Suppressor macrophage treated with lipopolysaccharide for 1 hour (primary cell): Measurements from ENCODE around the gene TAMALIN.

ENCODE experiments used
- DNase-seq, 3 donors: peaks; one replicate each; pipeline ENCODE4 v3.0.0-alpha.2; 2020 to 2022

Gene TAMALIN

DNA sequence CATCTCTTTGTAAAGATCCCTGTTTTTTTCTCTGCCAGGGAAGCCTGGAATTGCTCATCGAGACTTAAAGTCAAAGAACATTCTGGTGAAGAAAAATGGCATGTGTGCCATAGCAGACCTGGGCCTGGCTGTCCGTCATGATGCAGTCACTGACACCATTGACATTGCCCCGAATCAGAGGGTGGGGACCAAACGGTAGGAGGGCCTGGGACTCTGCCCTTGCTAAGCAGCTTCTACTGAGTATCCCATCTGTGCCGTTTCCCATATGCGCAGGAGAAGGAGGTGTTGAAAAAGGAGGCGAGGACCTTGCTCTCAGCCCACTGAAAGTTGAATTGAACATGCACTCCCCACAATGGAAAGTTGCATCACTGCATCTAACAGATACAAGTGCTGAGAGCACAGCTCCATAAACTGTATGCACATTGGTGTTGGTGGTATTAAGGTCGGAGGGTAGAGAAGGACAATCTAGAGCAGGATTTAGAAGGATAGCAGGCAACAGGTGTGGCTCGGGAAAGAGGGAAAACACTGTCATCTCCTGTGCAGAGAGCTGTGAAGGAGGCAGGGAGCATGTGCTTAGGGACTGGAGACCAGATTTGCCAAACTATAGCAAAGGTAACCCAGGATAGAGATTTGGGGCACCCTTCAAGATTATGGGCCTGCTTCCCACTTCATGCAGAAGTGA is 21.5 kb upstream of the TAMALIN start:
- no peak for DNase-seq

DNA sequence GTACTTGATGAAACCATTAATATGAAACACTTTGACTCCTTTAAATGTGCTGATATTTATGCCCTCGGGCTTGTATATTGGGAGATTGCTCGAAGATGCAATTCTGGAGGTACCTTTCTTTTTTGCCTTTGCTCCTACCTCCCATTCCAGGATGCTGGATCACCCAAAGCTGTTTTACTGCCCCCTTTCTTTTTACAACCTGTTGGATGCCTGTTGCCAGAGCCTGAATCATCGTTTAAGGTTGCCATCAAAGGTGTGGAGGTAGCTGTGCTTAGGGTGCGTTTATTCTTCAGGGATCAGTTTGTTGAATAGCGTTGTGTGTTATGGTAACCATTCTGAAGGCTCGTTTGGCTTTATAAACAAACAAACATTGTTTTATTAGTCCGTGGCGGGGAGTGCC is 19.9 kb upstream of the TAMALIN start:
- no peak for DNase-seq

DNA sequence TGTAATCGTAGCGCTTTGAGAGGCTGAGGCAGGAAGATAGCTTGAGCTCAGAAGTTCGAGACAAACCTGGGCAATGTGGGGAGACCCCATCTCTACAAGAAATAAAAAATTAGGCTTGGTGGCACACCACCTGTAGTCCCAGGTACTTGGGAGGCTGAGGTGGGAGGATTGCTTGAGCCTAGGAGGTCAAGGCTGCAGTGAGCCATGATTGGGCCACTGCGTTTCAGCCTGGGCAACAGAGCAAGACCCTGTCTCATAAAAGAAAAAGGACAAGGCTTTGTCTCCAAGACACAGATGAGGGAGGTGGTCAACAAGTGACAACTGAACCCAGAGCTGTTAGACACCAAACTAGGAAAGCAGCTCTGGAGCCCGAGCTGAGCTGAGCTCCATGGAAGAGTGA is 14.5 kb upstream of the TAMALIN start:
- DNase-seq = no peak

DNA sequence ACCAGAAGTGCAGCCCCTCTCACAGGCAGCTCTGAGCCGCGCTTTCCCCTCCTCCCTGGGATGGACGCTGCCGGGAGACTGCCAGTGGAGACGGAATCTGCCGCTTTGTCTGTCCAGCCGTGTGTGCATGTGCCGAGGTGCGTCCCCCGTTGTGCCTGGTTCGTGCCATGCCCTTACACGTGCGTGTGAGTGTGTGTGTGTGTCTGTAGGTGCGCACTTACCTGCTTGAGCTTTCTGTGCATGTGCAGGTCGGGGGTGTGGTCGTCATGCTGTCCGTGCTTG is 12.3 kb upstream of the TAMALIN start:
- DNase-seq = no peak

DNA sequence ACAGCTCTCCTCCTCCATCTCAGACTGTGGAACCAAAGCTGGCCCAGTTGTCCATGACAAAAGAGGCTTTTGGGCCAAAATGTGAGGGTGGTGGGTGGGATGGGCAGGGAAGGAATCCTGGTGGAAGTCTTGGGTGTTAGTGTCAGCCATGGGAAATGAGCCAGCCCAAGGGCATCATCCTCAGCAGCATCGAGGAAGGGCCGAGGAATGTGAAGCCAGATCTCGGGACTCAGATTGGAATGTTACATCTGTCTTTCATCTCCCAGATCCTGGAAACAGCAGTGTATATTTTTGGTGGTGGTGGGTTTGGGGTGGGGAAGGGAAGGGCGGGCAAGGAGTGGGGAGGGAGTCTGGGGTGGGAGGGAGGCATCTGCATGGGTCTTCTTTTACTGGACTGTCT is 11.8 kb upstream of the TAMALIN start:
- DNase-seq = no peak

DNA sequence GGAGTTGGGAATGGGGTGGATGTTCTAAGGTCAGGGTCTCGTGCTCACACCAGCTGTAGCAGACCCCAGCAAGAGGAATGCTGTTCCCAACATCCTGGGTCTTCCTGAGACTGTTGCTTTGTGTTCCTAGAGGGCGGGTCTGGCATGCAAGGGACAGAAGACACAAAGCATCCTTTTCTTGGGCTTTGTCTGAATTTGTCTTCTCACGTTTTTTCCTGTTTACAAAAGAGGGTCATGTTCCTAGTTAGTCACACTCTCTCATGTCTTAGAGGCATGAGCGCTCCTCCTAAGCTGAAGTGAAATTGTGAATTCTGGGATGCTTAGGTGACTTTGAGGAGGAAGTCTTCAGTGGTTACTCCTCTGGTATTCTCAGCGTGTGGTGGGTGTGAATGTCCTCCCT is 9.6 kb upstream of the TAMALIN start:
- DNase-seq = no peak

DNA sequence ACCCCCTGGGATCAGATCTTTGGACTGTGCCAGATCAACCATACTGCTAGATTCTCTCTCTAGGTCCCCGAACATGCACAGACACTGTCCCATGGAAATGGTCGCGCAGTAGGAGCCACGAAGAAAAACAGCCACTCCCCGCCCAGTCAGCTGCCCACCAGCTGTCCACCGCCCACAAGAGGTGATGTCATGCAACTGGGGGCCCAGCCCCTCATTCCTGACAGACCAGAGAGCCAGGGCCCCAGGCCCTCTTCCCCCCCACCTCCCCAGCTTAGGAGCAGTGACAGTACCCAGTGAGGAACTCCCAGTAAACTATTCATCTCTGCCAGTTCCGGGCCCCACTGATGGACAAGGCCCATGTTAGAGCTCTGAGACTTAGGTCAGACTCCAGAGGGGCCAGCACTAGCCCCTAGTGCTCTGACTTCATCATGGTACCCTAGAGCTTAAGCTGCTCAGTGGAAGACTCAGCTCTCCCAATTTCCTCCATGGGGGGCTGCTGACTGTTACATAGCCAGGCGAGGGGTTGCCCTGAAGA is 3.7 kb upstream of the TAMALIN start:
- DNase-seq = no peak

DNA sequence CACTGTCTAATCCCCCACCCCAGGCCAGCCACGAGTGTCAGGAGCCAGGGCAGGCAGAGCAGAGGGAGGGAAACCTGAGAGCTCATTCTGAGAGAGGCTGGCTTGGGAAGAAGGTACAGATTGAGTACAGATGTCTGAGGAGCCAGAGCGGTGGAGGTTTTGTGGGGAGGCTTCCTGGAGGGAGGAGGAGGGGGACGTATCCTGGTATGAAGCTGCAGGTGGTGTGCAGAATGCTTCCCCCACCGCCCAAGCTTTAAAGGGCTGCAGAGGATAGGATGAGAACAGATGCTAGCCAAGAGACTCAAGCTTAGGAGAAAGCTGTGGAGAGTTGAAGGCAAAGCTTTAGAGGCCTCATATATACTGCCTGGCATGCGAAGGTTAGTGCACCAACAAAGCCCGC is 3.2 kb upstream of the TAMALIN start:
- no peak for DNase-seq

DNA sequence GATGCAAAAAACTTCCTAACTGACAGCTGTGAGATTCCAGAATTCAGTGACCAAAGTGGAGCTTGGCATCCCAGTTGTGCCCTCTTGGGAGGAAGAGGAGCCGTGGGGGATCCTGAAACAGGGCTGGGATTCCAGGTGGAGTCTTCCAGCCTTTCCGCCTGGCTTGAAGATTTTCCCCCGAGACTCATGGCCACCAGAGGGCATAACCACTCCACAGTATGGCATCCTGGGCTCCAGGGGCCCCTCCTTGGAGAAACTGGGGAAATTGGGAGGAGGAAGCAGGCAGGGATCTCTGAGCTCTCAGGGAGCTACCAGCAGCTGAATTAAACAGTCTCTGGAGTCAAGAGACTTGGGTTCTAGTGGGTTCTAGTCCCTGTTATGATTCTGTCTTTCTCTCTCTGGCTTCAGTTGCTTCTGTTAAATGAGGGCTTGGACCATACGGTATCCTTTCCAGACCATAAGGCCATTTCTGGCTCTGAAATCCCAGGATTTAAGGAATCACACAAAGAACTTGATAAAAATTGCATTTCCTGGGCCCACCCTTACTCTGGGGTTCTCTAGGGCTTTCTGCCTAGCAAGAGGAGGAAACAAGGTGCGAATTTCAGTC is 2.6 kb upstream of the TAMALIN start:
- peak; percentile 73 to 81 (median 73) for DNase-seq

DNA sequence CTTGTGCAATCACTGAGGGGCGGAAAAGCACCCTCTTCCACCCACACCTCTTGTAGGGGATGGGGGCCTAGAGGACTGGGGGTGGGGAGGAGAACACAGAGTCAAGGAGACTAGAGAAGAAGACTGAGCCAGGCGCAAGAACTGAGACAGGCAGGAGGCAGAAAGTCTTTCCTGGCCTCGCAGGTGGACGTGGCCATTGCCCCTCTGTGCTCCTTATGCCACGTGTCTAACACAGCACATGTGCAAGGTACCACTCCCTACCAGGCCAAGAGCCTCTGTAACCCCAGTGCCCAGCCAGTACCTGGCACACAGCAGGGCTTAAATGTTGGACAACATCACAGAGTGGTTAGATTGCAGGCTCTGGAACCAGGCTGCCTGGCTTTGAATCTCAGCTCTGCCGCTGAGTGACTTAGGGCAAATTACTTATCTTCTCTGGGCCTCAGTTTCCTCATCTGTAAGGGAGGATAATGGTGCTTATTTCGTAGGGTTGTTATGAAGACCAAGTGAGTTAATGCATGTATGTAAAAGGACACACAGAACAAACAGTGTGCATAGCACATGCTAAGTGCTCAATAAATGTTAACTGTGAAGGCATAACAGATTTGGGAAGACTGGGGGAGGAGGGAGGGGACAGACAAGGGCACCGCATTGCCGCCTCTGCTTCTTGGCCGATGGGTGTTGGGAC is 1.4 kb upstream of the TAMALIN start:
- DNase-seq = no peak

DNA sequence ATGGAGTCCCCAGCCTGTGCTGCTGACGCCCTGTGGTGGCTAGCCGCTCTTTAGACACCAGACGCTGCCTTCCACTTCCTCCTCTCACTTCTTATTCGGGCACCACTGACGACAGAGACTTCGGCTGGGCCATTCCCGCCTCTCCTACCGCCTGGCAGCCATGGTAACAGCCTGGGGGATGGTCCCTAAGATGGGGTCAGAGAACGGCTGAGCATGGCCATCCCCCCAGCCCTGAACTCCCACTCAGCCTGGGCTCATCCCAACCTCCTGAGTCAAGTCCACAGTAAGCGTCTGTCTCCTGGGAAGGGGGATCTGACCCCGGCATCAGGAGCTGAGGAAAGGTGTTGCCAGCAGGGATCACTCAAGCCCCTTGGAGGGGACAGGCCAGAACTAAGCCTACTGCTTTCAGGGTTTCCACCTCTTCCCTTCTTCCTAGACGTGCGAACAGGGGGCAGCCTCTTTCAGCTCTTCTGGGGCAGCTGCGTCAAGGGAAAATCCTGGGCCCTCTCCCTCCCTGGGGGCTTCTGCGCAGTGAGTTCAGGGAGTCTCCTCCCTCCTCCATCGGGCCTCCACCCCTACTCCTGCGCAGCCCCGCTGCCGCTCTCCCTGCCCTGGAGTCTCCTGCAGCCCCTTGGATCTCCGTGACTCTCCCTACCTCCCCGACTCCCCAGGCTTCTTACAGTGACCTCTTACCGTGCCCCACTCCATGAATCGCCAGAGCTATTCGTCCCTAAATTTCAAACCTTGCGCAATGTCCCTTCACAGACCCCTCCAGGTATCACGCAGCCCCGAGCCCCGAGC is 643 bp upstream of the TAMALIN start:
- DNase-seq = peak; percentile 93 to 94 (median 93)

DNA sequence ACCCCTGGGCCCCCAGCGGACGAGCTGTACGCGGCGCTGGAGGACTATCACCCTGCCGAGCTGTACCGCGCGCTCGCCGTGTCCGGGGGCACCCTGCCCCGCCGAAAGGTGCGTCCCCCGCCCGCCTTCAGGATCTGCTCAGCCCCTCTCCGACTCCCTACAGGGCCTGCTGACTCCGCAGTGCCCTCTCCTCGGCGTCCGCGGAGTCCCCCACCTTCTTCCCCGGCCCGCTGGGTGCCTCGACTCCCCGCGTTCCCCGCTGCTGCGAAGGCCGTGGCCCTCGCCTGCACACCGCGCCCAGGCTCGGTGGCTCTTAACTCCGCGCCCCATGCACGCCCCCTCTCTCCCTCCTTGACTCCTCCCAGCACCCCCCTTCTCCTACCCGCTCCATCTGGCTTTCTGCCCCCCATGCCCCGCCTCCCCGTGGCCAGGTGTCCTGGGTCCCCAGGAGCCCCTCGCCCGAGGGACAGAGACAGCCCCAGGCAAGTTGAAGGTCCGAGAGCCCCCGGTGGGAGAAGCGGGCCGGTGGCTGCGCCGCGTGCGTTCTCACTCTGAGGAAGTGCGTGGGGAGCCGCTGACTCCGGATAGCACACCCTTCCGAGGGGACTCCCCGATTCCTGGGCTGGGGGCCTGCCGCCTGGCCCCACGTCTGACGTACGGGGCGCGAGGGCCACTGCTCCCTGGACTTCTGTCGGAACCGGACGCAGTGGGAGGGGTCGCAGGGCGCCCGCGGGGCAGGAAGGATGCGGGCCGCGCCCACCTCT is 594 bp downstream of the TAMALIN start:
- peak; percentile 61 to 78 (median 69) for DNase-seq

DNA sequence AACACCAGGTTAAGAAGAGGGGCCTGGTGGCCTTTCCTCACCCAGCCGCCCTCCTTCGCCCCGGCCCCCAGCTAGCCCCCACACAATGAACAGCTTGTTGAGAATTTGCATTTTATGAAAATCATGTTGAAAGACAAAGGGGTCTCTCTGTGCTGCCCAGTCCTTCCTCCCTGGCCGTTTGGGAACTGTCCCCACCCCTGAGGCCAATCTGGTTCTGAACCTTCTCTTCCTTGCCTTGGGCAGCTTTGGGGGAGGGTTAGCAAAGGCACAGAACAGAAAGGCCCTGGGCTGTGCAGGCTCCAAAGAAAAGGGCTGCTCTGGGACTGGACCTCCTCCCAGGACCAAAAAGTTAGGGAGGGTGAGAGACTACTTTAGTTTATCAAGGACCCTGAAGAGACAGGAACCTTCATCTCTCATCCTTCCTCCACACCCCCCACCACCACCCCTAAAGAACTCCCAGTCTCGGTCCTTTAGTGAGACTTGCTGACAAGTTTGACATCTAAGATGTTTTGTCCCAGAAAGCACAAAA is 1.3 kb downstream of the TAMALIN start:
- DNase-seq = no peak

DNA sequence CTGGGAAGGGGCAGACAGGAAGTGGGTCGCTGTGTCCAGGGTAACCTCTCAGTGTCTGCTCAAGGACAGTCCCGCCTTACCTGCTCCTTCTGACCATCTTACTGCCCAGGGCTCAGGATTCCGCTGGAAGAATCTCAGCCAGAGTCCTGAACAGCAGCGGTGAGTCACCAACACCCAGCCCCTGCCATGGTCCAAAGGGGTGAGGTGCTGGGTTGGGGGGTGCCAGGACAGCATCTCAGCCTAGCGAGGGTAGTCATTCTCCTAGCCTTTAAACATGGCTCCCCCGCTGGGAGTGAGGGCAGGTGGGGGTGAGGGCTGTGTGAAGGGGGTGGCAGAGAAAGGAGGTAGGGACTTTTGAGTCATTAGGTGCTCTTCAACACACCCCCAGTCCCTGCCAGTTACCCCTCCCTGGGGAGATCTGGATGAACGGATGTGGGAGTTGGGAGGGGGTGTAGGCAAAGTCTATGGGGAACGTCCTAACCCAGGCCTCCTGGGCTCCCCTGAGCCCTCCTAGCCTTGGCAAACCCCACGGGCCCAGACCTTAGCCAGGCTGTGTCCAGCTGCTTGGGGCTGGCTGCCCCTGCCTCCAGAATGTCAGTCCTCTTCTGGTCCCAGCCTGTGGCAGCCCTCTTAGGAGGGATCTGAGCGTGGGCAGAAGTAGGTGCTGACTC is 2.5 kb downstream of the TAMALIN start:
- no peak for DNase-seq

DNA sequence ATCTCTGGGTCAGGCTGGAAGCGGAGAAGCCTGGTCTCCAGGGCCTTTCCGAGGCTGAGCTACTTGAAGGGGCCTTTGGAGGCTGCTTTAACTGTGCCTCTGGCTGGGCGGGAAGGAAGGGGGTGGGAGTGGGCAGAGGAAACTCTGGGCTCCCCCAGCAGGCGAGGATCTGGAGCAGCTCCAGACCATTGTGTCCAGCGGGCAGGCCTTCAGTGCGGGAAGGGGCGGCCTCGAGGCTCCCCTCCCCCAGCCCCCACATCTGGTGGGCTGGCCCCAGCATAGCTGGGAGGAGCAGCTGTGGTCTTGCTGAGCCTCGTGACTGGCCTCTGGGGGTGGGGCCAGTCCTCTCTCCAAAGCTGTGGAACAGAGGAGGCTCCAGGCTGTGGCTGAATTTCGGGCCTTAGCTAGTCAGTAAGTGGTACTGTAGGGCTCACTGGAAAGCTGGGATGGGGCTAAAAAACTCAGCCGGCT is 3.4 kb downstream of the TAMALIN start:
- peak in 1 of 3 donors; percentile 47 for DNase-seq

DNA sequence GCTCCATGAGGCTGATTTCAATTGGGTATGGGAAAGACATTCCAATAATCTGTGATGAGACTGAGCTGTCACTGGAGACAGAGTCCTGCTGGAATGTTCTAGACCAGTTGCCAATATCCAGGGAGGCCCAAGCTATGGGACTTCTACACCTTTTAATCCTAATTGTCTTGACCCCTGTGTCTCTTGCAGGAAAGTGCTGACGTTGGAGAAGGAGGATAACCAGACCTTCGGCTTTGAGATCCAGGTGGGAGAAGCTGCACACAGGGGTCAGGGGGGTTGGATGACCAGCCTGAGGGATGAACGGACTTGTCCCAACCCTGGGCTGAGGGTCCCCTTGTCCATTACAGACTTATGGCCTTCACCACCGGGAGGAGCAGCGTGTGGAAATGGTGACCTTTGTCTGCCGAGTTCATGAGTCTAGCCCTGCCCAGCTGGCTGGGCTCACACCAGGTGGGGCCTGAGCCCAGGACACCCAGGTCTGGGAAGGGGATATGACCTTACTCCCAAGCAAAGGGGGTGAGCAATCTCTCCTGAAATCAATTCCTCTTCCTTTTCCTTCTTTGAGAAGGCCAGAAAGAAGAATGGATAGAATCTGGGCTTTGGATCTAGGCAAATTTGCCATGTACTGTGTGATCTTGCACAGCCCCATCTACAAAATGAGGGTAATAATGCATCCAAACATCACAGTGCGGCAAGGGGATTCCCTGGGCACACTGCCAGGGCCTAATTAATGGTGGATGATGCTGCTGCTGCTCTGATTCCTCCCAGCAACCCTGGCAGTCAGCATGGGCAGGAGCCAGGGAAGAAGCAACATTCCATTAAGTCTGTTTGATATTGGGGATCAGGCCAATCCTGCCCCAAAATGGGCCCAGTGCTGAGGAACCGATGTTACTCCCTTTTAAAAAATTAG is 4.2 kb downstream of the TAMALIN start:
- no peak for DNase-seq

DNA sequence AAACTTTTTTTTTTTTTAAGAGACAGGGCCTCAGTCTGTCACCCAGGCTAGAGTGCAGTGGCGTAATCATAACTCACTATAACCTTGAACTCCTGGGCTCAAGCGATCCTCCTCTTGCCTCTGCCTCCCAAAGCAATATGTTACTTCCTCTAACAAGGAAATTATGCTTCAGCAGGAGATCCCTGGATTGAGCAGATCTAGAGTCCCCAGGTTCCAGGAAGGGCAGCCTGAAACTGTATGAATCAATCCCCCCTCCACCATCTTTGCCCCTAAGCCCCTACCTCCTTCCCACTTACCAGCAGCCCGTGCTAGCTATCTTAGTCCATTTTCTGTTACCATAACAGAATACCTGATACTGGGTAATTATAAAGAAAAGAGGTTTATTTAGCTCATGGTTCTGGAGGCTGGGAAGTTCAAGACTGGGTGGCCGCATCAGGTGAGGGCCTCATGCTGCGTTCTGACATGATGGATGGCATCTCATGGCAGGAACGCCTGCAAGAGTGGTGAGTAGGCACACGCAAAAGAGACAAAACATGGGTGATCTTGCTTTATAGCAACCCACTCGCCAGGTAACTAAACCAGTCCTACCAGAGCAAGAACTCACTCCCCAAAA is 5.0 kb downstream of the TAMALIN start:
- no peak for DNase-seq

DNA sequence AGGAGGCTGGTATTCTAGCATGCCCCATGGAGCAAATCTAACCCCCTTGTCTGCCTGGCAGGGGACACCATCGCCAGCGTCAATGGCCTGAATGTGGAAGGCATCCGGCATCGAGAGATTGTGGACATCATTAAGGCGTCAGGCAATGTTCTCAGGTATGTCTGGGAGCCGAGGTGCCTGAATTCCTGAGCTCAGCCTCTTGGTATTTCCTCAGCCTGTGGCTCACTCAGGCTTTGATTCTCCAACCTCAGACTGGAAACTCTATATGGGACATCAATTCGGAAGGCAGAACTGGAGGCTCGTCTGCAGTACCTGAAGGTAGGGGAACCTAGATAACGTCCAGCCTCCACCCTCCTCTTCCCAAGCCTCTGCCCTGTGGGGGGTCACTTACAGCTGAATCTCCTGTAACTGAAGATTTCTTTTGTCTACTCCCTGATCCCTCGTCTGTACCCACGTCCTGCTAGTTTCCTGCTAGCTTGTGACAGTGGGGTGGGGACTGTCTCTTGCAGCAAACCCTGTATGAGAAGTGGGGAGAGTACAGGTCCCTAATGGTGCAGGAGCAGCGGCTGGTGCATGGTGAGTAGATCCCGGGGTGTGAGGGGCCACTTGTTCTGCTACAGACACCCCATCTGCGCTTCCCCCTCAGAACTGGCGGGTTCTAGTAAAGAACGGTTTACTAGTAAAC is 7.0 kb downstream of the TAMALIN start:
- no peak for DNase-seq
